ENCODE results near the gene RPS6KA2. TPM values are rescaled to one million over a fixed set of nuclear protein-coding genes. Genes with fewer than 3 reads are reported as not detected.

The RPS6KA2 gene
- 10 to 100 TPM; 32.0 to 35.9 (median 35.2) TPM for polyA plus RNA-seq (ENCODE audit: insufficient read length in 3 of 3)

GRCh38 chr6:166627033-166627874, at the start of gene RPS6KA2:
TSS of gene RPS6KA2 (minus strand) at chr6:166627251. CDS start at chr6:166627019, 232 bp downstream.
- DNase-seq (ENCODE audit: low read depth in 3 of 3, low spot score in 2 of 3) = peak; percentile 92 to 98 (median 98)

- no peak for DNase-seq (ENCODE audit: low read depth in 3 of 3, low spot score in 2 of 3)
These were observed 49.3 kb upstream of the RPS6KA2 start for GRCh38 chr6:166676270-166676860.

- DNase-seq (ENCODE audit: low read depth in 3 of 3, low spot score in 2 of 3) = no peak
These were observed 48.7 kb upstream of the RPS6KA2 start for GRCh38 chr6:166675736-166676135.

- no peak for DNase-seq (ENCODE audit: low read depth in 3 of 3, low spot score in 2 of 3)
These were observed 46.3 kb upstream of the RPS6KA2 start for GRCh38 chr6:166673309-166673708.

GRCh38 chr6:166672624-166673206, 45.7 kb upstream of the RPS6KA2 start:
- DNase-seq (ENCODE audit: low read depth in 3 of 3, low spot score in 2 of 3) = no peak

GRCh38 chr6:166672146-166672545, 45.1 kb upstream of the RPS6KA2 start:
- no peak for DNase-seq (ENCODE audit: low read depth in 3 of 3, low spot score in 2 of 3)

- DNase-seq (ENCODE audit: low read depth in 3 of 3, low spot score in 2 of 3) = no peak
These were observed 44.5 kb upstream of the RPS6KA2 start for GRCh38 chr6:166671434-166672081.

- no peak for DNase-seq (ENCODE audit: low read depth in 3 of 3, low spot score in 2 of 3)
These were observed 43.8 kb upstream of the RPS6KA2 start for GRCh38 chr6:166670894-166671293.

GRCh38 chr6:166670013-166670412, 43.0 kb upstream of the RPS6KA2 start:
- DNase-seq (ENCODE audit: low read depth in 3 of 3, low spot score in 2 of 3) = no peak

GRCh38 chr6:166667796-166668610, 41.0 kb upstream of the RPS6KA2 start:
- DNase-seq (ENCODE audit: low read depth in 3 of 3, low spot score in 2 of 3) = no peak

GRCh38 chr6:166664135-166664534, 37.1 kb upstream of the RPS6KA2 start:
- no peak for DNase-seq (ENCODE audit: low read depth in 3 of 3, low spot score in 2 of 3)

- DNase-seq (ENCODE audit: low read depth in 3 of 3, low spot score in 2 of 3) = no peak
These were observed 36.5 kb upstream of the RPS6KA2 start for GRCh38 chr6:166663568-166663967.

GRCh38 chr6:166662690-166663089, 35.6 kb upstream of the RPS6KA2 start:
- DNase-seq (ENCODE audit: low read depth in 3 of 3, low spot score in 2 of 3) = no peak

GRCh38 chr6:166661327-166662085, 34.5 kb upstream of the RPS6KA2 start:
- no peak for DNase-seq (ENCODE audit: low read depth in 3 of 3, low spot score in 2 of 3)

- no peak for DNase-seq (ENCODE audit: low read depth in 3 of 3, low spot score in 2 of 3)
These were observed 33.2 kb upstream of the RPS6KA2 start for GRCh38 chr6:166660157-166660688.

GRCh38 chr6:166659581-166659980, 32.5 kb upstream of the RPS6KA2 start:
- DNase-seq (ENCODE audit: low read depth in 3 of 3, low spot score in 2 of 3) = no peak

GRCh38 chr6:166658792-166659150, 31.7 kb upstream of the RPS6KA2 start:
- DNase-seq (ENCODE audit: low read depth in 3 of 3, low spot score in 2 of 3) = no peak

- no peak for DNase-seq (ENCODE audit: low read depth in 3 of 3, low spot score in 2 of 3)
These were observed 31.2 kb upstream of the RPS6KA2 start for GRCh38 chr6:166658115-166658791.

GRCh38 chr6:166657531-166657930, 30.5 kb upstream of the RPS6KA2 start:
- DNase-seq (ENCODE audit: low read depth in 3 of 3, low spot score in 2 of 3) = no peak
